ENCODE measurements around the gene RSPH1.

The RSPH1 gene

GRCh38 chr21:42432695-42433094, 63.3 kb downstream of the RSPH1 start:
- Histone ChIP-seq H3K4me3 (ENCODE audit: insufficient read length, low read depth) (no peak overlapping the region), H3K27me3 (ENCODE audit: insufficient read depth, insufficient read length) (peaks cover 31% of the 10 kb centered on the region), H3K9me3 (ENCODE audit: insufficient read depth, low read length) (peaks cover 7% of the 10 kb centered on the region; the same call in 1 of the 2 replicates), H3K36me3 (ENCODE audit: insufficient read depth, insufficient read length, low read length) (no peaks in the 10 kb centered on the region), H3K4me1 (ENCODE audit: insufficient read depth, insufficient read length) (peaks cover 3% of the 10 kb centered on the region), H3K9ac (ENCODE audit: insufficient read length, low read depth) (no peak overlapping the region)
- DNase-seq (ENCODE audit: low read depth, low spot score), result no peak
- no peak for TF ChIP-seq YY1 (IDR thresholded peaks at IDR 0.05; ENCODE audit: insufficient read depth, insufficient read length)
- TF ChIP-seq SUZ12 (IDR thresholded peaks at IDR 0.05; ENCODE audit: extremely low read depth, insufficient read depth, insufficient read length), result no peak
- TF ChIP-seq ZNF274 (IDR thresholded peaks at IDR 0.05; ENCODE audit: low read depth, low read length), result no peak

- peaks cover 27% of the 10 kb centered on the region for H3K27me3 ChIP-seq (ENCODE audit: insufficient read depth, insufficient read length)
- no peak overlapping the region for H3K4me3 ChIP-seq (ENCODE audit: insufficient read length, low read depth)
- H3K36me3 ChIP-seq (ENCODE audit: insufficient read depth, insufficient read length, low read length), result no peaks in the 10 kb centered on the region
- TF ChIP-seq SUZ12 (IDR thresholded peaks at IDR 0.05; ENCODE audit: extremely low read depth, insufficient read depth, insufficient read length) (no peak), ZNF274 (IDR thresholded peaks at IDR 0.05; ENCODE audit: low read depth, low read length) (no peak), YY1 (IDR thresholded peaks at IDR 0.05; ENCODE audit: insufficient read depth, insufficient read length) (no peak)
- no peak overlapping the region for H3K9ac ChIP-seq (ENCODE audit: insufficient read length, low read depth)
- DNase-seq (ENCODE audit: low read depth, low spot score), result no peak
- H3K9me3 ChIP-seq (ENCODE audit: insufficient read depth, low read length), result 0 out of 2 replicates have a peak, but pooled peaks cover 7% of the 10 kb centered on the region
- peaks cover 3% of the 10 kb centered on the region for H3K4me1 ChIP-seq (ENCODE audit: insufficient read depth, insufficient read length)
Observed at GRCh38 chr21:42431196-42431595, 64.8 kb downstream of the RSPH1 start.

GRCh38 chr21:42430521-42430920, 65.5 kb downstream of the RSPH1 start:
- Histone ChIP-seq H3K4me3 (ENCODE audit: insufficient read length, low read depth) (no peak overlapping the region), H3K4me1 (ENCODE audit: insufficient read depth, insufficient read length) (peaks cover 3% of the 10 kb centered on the region), H3K9ac (ENCODE audit: insufficient read length, low read depth) (no peak overlapping the region), H3K27me3 (ENCODE audit: insufficient read depth, insufficient read length) (peaks cover 24% of the 10 kb centered on the region), H3K9me3 (ENCODE audit: insufficient read depth, low read length) (0 out of 2 replicates have a peak, but pooled peaks cover 7% of the 10 kb centered on the region), H3K36me3 (ENCODE audit: insufficient read depth, insufficient read length, low read length) (no peaks in the 10 kb centered on the region)
- no peak for TF ChIP-seq SUZ12 (IDR thresholded peaks at IDR 0.05; ENCODE audit: extremely low read depth, insufficient read depth, insufficient read length)
- no peak for TF ChIP-seq ZNF274 (IDR thresholded peaks at IDR 0.05; ENCODE audit: low read depth, low read length)
- TF ChIP-seq YY1 (IDR thresholded peaks at IDR 0.05; ENCODE audit: insufficient read depth, insufficient read length), result no peak
- DNase-seq (ENCODE audit: low read depth, low spot score), result no peak

GRCh38 chr21:42429856-42430255, 66.2 kb downstream of the RSPH1 start:
- no peak for DNase-seq (ENCODE audit: low read depth, low spot score)
- TF ChIP-seq ZNF274 (IDR thresholded peaks at IDR 0.05; ENCODE audit: low read depth, low read length), result no peak
- TF ChIP-seq SUZ12 (IDR thresholded peaks at IDR 0.05; ENCODE audit: extremely low read depth, insufficient read depth, insufficient read length), result no peak
- TF ChIP-seq YY1 (IDR thresholded peaks at IDR 0.05; ENCODE audit: insufficient read depth, insufficient read length), result no peak
- peaks cover 19% of the 10 kb centered on the region for H3K27me3 ChIP-seq (ENCODE audit: insufficient read depth, insufficient read length)
- H3K9ac ChIP-seq (ENCODE audit: insufficient read length, low read depth), result no peak overlapping the region
- no peaks in the 10 kb centered on the region for H3K36me3 ChIP-seq (ENCODE audit: insufficient read depth, insufficient read length, low read length)
- peaks cover 3% of the 10 kb centered on the region for H3K4me1 ChIP-seq (ENCODE audit: insufficient read depth, insufficient read length)
- 0 out of 2 replicates have a peak, but pooled peaks cover 7% of the 10 kb centered on the region for H3K9me3 ChIP-seq (ENCODE audit: insufficient read depth, low read length)
- H3K4me3 ChIP-seq (ENCODE audit: insufficient read length, low read depth), result no peak overlapping the region

- Histone ChIP-seq H3K9me3 (ENCODE audit: insufficient read depth, low read length) (0 out of 2 replicates have a peak, but pooled peaks cover 7% of the 10 kb centered on the region), H3K4me1 (ENCODE audit: insufficient read depth, insufficient read length) (peaks cover 3% of the 10 kb centered on the region), H3K27me3 (ENCODE audit: insufficient read depth, insufficient read length) (peaks cover 14% of the 10 kb centered on the region), H3K36me3 (ENCODE audit: insufficient read depth, insufficient read length, low read length) (no peaks in the 10 kb centered on the region), H3K4me3 (ENCODE audit: insufficient read length, low read depth) (no peak overlapping the region), H3K9ac (ENCODE audit: insufficient read length, low read depth) (no peak overlapping the region)
- no peak for DNase-seq (ENCODE audit: low read depth, low spot score)
- TF ChIP-seq ZNF274 (IDR thresholded peaks at IDR 0.05; ENCODE audit: low read depth, low read length) (no peak), SUZ12 (IDR thresholded peaks at IDR 0.05; ENCODE audit: extremely low read depth, insufficient read depth, insufficient read length) (no peak), YY1 (IDR thresholded peaks at IDR 0.05; ENCODE audit: insufficient read depth, insufficient read length) (no peak)
Observed at GRCh38 chr21:42429021-42429420, 67.0 kb downstream of the RSPH1 start.

GRCh38 chr21:42427809-42428419, 68.1 kb downstream of the RSPH1 start:
- Histone ChIP-seq H3K4me3 (ENCODE audit: insufficient read length, low read depth) (no peak overlapping the region), H3K4me1 (ENCODE audit: insufficient read depth, insufficient read length) (peaks cover 3% of the 10 kb centered on the region), H3K36me3 (ENCODE audit: insufficient read depth, insufficient read length, low read length) (no peaks in the 10 kb centered on the region), H3K27me3 (ENCODE audit: insufficient read depth, insufficient read length) (peaks cover 9% of the 10 kb centered on the region), H3K9ac (ENCODE audit: insufficient read length, low read depth) (no peak overlapping the region), H3K9me3 (ENCODE audit: insufficient read depth, low read length) (0 out of 2 replicates have a peak, but pooled peaks cover 7% of the 10 kb centered on the region)
- TF ChIP-seq SUZ12 (IDR thresholded peaks at IDR 0.05; ENCODE audit: extremely low read depth, insufficient read depth, insufficient read length) (no peak), ZNF274 (IDR thresholded peaks at IDR 0.05; ENCODE audit: low read depth, low read length) (no peak), YY1 (IDR thresholded peaks at IDR 0.05; ENCODE audit: insufficient read depth, insufficient read length) (no peak)
- no peak for DNase-seq (ENCODE audit: low read depth, low spot score)

GRCh38 chr21:42426876-42427480, 69.0 kb downstream of the RSPH1 start:
- H3K4me3 ChIP-seq (ENCODE audit: insufficient read length, low read depth), result no peak overlapping the region
- no peak for DNase-seq (ENCODE audit: low read depth, low spot score)
- no peak for TF ChIP-seq SUZ12 (IDR thresholded peaks at IDR 0.05; ENCODE audit: extremely low read depth, insufficient read depth, insufficient read length)
- no peak for TF ChIP-seq ZNF274 (IDR thresholded peaks at IDR 0.05; ENCODE audit: low read depth, low read length)
- no peak for TF ChIP-seq YY1 (IDR thresholded peaks at IDR 0.05; ENCODE audit: insufficient read depth, insufficient read length)
- no peak overlapping the region for H3K9ac ChIP-seq (ENCODE audit: insufficient read length, low read depth)
- H3K27me3 ChIP-seq (ENCODE audit: insufficient read depth, insufficient read length), result peaks cover 2% of the 10 kb centered on the region
- H3K4me1 ChIP-seq (ENCODE audit: insufficient read depth, insufficient read length), result peaks cover 3% of the 10 kb centered on the region
- H3K36me3 ChIP-seq (ENCODE audit: insufficient read depth, insufficient read length, low read length), result no peaks in the 10 kb centered on the region
- H3K9me3 ChIP-seq (ENCODE audit: insufficient read depth, low read length), result no peaks in the 10 kb centered on the region

Measured in NT2/D1 (cell line).